ENCODE measurements around the gene HS6ST1.

The HS6ST1 gene, protein sequence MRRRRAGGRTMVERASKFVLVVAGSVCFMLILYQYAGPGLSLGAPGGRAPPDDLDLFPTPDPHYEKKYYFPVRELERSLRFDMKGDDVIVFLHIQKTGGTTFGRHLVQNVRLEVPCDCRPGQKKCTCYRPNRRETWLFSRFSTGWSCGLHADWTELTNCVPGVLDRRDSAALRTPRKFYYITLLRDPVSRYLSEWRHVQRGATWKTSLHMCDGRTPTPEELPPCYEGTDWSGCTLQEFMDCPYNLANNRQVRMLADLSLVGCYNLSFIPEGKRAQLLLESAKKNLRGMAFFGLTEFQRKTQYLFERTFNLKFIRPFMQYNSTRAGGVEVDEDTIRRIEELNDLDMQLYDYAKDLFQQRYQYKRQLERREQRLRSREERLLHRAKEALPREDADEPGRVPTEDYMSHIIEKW

DNA sequence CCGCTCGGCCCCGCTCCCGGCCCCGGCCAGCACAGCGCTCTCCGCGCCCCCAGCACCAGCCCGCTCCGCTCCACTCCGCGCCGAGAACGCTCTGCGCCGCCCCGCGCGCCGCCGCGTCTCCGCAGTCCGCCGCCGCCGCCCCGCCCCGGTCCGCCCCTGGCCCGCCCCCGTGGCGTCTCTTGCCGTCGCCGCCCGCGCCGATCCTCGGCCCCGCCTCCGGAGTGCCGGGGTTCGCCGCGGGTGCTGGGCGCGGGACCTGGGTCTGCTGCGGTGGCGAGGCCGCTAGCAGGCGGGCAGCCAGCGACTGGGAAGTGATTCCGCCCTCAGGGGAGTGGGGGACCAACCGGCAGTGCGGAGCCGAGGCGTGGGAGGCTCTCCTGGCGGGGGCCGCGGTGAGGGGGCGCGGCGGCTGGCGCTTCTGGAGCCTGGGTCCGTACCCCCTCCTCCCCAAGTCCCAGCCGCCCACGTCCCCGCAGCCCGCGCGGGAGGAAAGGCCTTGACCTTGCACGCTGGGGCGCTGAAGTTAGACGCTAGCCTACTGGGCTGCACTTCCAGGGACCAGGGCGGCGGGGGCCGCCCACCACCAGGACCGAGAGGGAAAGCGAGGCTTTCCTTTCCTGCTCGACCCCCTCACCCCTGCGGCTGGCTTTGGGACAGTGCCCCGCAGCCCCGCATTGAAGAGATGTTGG, at the start of gene HS6ST1:
HS6ST1 (minus strand) TSS at position 93 of the 689 bp plus-strand sequence. CDS start 305 bp downstream, outside the sequence.
- Mint-ChIP-seq H3K4me3 (peak within 1 kb of the TSS; percentile 84), H3K27me3 (no peaks in the 10 kb centered on the region), H3K36me3 (ENCODE audit: low read depth) (peaks cover 3% of the 10 kb centered on the region), H3K9me3 (no peaks in the 10 kb centered on the region), H3K27ac (no peak within 1 kb of the TSS), H3K4me1 (peaks cover 33% of the 10 kb centered on the region)
- DNase-seq (peak; percentile 93), ATAC-seq (peak; percentile 74)

DNA sequence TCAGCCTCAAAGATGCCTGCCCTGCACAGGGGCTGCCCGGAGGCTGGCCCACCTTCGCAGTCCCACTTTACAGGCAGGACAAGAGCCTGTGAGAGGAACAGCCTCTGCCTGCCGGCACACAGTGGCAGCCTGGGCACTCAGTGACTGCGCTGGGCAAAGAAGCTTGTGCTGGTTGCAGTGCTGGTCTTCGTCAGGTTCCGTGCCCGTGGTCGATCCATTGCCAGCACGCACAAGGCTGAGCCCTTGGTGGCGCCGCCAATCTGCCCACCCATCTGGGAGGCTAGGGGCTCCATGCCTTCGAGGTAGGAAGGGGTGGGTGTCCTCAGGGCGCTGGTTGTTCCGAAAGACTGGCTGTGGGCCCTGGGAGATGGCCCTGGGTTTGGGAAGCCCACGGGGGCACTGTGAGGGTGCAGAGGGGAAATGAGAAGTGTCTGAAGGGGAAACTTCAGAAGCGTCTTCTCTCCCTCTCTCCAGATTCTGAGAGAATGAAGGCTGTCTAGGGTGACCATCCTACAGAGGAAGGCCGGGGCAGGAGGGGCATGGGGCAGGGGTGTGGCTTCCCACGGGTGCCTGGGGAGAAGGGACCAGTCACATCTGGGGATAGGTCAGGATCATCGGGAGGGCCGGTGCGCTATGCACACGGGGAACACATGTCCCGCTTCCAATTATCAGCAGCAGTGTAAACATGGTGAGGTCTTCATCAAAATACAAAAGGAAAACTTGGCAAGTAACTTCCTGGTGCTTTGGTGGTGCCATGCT, 49.1 kb upstream of the HS6ST1 start:
- Mint-ChIP-seq H3K27ac (no peak overlapping the region), H3K36me3 (ENCODE audit: low read depth) (no peaks in the 10 kb centered on the region), H3K4me3 (no peak overlapping the region), H3K27me3 (peaks cover 2% of the 10 kb centered on the region), H3K4me1 (peaks cover 6% of the 10 kb centered on the region), H3K9me3 (no peaks in the 10 kb centered on the region)
- ATAC-seq (no peak), DNase-seq (no peak)

DNA sequence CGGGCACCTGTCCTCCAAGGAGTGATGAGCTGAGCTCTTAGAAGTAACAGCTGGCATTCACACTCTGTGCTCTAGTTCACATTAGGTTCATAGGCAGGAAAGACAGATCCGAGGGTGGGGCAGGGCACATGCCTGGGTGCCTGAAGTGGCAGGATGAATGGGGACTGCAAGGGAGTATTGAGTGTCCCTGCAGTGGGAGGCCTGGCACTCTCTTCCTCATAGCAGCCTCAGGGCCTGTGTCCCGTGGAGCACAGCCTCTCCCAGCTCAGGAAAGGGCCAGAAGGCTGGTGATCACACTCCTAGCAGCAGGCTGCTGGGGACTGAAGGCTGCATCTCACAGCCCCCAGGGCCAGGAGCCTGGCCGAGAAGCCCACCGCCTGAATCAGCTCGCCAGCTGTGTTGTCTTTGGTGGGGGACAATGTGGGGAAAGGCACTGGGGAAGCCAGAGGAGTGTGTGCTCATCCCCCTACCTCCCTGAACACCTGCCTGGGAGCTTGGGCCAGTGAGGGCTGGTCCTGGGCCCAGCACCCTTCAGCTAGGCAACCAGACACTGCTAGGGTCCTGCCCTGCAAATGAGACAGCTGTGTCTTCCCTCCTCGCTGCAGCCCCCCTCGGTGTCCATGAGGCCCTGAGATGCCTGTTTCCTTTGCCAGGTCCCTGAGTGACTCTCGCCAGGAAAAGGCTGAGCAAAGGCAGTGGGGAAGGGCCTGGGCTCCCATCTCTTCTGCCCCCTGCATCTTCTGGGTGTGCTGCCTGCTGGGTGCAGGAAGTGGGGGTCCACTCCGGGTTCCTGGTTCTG, 48.2 kb upstream of the HS6ST1 start:
- Mint-ChIP-seq H3K4me3 (no peak overlapping the region), H3K9me3 (no peaks in the 10 kb centered on the region), H3K27me3 (no peaks in the 10 kb centered on the region), H3K27ac (no peak overlapping the region), H3K36me3 (ENCODE audit: low read depth) (no peaks in the 10 kb centered on the region), H3K4me1 (no peaks in the 10 kb centered on the region)
- no peak for DNase-seq
- ATAC-seq, result no peak

DNA sequence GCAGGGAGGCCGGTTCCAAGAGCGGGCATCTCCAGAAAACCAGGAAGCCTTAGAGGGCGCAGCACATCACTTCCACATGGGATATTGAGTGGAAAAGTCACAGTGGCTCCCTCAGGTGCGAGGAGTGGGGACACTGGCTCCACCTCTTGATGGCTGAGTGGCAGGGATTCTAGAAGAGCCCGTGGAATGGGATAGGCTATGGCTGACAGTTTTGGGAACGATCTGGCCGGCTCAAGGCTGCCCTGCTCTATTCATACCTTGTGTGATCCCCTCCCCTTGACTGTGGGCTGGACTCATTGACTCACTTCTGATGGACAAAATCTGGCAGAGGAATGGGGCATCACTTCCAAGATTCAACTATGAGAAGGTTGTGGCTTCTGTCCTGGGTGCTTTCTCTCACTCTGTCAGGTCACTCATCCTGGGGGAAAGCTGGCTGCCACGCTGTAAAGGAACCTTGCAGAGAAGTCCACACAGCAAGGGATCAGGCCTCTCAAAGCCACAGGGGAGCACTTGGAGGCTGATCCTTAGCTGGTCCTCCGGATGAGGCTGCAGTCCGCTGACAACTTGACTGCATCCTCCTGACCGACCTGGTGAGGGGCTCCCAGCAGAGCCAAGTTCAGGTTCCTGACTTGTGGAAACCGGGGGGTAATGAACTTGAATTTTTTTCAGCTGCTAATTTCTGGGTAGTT, 46.7 kb upstream of the HS6ST1 start:
- H3K9me3 Mint-ChIP-seq, result no peaks in the 10 kb centered on the region
- no peaks in the 10 kb centered on the region for H3K27me3 Mint-ChIP-seq

DNA sequence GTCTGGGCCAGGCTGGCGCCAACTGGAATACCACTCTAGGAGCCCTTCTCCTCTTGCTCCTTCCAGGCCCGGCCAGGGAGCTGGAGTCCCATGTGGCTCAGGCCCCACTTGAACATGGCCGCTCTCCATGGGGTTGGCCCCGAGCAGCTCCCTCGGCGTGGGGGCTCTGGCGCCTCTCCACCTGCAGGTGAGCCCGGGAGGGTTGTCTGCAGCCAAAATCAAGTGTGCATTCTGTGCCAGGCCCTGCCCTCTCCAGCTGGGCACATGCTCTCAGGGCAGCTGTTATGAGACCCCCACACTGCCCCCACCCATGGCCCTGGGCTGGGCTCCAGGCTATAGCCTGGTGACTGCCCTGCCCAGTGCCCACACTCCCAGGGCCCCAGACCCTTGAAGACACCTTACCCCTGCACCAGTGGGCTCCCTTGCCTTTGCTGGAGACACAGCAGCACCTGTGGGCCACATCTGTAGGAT, 45.8 kb upstream of the HS6ST1 start:
- Mint-ChIP-seq H3K4me1 (no peaks in the 10 kb centered on the region), H3K4me3 (no peak overlapping the region), H3K27me3 (no peaks in the 10 kb centered on the region), H3K36me3 (ENCODE audit: low read depth) (no peaks in the 10 kb centered on the region), H3K27ac (no peak overlapping the region), H3K9me3 (no peaks in the 10 kb centered on the region)
- no peak for DNase-seq
- ATAC-seq, result no peak

More for the DNA sequence above, 46.7 kb upstream of the HS6ST1 start:
- no peak overlapping the region for H3K4me3 Mint-ChIP-seq
- DNase-seq (no peak), ATAC-seq (no peak)
- H3K4me1 Mint-ChIP-seq, result no peaks in the 10 kb centered on the region
- no peaks in the 10 kb centered on the region for H3K36me3 Mint-ChIP-seq (ENCODE audit: low read depth)
- no peak overlapping the region for H3K27ac Mint-ChIP-seq

DNA sequence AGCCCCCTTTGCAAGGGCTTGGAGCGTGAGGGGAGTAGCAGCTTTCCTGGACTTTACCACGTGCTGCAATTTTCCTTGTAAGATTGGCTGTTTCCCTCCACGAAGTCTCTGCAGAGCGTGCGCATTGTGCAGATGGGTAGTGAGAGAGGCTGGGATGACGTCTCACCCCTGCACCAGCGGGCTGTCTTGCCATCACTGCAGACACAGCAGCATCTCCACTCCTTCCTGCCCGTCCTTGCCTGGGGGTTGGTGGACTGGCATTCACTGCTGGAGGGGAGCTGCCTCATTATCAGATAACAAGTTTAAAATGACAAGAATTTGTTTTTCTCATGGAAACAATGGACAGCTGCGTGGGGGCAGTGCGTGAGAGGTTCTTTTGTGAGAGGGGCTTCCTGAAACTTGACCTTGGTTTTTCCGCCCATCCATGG, 45.3 kb upstream of the HS6ST1 start:
- Mint-ChIP-seq H3K9me3 (no peaks in the 10 kb centered on the region), H3K4me3 (no peak overlapping the region), H3K4me1 (no peaks in the 10 kb centered on the region), H3K27ac (no peak overlapping the region), H3K27me3 (no peaks in the 10 kb centered on the region), H3K36me3 (ENCODE audit: low read depth) (no peaks in the 10 kb centered on the region)
- DNase-seq, result no peak
- no peak for ATAC-seq

DNA sequence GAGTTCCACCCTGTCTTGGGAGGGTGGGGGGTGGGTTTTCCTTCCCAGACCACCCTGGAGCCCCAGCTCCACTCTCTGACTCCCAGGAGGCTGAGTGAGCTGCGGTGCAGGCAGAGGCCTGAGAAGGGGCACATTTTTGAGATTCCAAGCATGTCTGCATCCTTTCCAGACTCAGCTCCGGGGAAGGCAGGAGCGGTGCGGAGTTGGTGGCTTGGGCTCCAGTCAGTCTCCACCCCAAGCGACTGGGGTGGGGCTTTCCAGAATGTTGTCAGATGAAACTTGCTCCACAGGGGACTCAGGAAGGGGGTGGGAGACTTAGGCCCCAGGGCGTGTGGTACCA, 44.2 kb upstream of the HS6ST1 start:
- Mint-ChIP-seq H3K36me3 (ENCODE audit: low read depth) (no peaks in the 10 kb centered on the region), H3K4me3 (no peak overlapping the region), H3K9me3 (no peaks in the 10 kb centered on the region), H3K27me3 (no peaks in the 10 kb centered on the region), H3K4me1 (no peaks in the 10 kb centered on the region), H3K27ac (no peak overlapping the region)
- ATAC-seq, result no peak
- DNase-seq, result no peak

DNA sequence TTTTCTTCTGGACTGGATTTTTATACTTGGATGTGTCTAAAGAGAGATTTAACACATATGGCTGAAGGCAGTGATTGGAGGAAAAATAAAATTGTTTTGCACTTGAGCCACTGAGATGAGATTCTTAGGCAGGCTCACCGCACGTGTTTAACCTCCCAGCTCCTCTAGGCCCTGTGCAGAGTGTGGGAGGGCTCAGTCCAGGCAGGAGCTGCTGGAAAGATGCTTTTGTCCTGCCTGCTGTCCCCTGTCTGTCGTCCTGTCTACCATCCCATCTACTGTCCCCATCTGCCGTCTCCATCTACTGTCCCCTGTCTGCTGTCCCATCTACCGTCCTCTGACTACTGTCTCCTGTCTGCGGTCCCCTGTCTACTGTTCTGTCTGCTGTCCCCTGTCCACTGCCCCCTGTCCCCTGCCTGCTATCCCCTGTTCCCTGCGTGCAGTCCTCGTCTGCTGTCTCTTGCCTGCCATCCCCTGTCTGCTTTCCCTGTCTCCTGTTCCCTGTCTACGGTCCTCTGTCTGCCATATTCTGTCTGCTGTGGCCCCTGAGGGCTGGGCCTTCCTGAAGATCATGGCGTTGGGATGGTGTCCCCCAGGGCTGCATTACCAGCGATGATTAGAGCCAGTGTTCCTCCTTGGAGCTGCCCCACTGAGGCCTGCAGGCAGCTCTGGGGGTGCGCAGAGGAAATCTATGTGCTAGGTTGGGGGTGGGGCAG, 43.7 kb upstream of the HS6ST1 start:
- Mint-ChIP-seq H3K4me1 (no peaks in the 10 kb centered on the region), H3K4me3 (no peak overlapping the region), H3K36me3 (ENCODE audit: low read depth) (no peaks in the 10 kb centered on the region), H3K9me3 (no peaks in the 10 kb centered on the region), H3K27me3 (no peaks in the 10 kb centered on the region), H3K27ac (no peak overlapping the region)
- ATAC-seq, result no peak
- no peak for DNase-seq

DNA sequence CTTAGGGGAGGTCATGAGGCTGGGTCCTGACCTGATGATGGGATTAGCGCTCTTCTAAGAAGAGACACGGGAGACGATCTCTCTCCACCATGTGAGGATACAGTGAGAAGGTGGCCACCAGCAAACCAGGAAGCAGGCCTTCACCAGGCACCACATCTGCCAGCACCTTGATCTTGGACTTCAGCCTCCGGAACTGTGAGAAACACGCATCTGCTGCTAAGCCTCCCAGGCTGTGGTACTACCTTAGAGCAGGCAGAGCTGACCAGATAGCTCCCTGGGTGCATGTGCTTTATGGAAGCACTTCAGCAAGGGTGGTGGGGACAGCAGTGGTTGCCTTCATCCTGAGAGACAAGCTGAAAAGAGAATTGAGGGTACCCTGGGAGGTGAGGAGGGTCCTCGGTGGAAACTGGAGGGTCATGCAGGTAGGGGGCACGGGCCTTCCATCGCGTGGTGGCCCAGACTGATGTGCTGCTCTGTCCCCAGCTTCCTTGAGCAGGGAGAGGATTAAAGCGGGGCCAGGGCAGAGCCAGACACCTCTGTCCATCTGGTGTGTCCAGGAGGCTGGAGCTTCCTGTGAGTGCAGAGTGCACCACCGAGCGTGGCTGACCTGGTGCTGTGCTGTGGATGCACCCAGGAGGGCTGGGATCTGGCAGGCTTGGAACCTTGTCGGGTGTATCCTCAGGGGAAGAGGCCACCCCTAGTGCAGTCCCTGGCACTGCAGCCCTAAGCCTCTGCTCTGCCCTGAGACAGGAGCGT, 42.9 kb upstream of the HS6ST1 start:
- no peak for DNase-seq
- H3K36me3 Mint-ChIP-seq (ENCODE audit: low read depth), result no peaks in the 10 kb centered on the region
- no peak overlapping the region for H3K4me3 Mint-ChIP-seq
- no peak overlapping the region for H3K27ac Mint-ChIP-seq
- H3K4me1 Mint-ChIP-seq, result no peaks in the 10 kb centered on the region
- ATAC-seq, result no peak
- H3K27me3 Mint-ChIP-seq, result no peaks in the 10 kb centered on the region
- no peaks in the 10 kb centered on the region for H3K9me3 Mint-ChIP-seq

DNA sequence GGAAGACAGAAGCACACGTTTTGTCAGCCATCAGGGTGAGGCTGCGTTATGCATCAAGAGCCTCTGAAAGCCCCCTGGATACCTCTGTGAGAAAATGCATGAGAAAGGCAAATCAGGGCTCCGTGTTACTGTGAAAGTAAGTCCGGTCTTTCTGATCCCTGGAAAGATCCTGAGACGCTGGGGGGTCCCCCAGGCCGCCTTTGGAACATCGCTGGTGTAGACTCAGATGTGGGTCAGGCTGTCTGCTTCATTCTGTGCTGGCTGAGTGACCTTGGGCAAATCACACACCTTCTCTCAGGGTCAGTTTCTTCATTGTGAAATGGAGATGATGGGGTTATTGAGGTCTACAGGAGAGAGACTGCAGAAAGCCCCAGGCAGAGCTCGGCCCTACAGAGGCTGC, 42.0 kb upstream of the HS6ST1 start:
- Mint-ChIP-seq H3K4me3 (no peak overlapping the region), H3K27ac (no peak overlapping the region), H3K4me1 (no peaks in the 10 kb centered on the region), H3K9me3 (no peaks in the 10 kb centered on the region), H3K27me3 (no peaks in the 10 kb centered on the region), H3K36me3 (ENCODE audit: low read depth) (no peaks in the 10 kb centered on the region)
- no peak for DNase-seq
- no peak for ATAC-seq

DNA sequence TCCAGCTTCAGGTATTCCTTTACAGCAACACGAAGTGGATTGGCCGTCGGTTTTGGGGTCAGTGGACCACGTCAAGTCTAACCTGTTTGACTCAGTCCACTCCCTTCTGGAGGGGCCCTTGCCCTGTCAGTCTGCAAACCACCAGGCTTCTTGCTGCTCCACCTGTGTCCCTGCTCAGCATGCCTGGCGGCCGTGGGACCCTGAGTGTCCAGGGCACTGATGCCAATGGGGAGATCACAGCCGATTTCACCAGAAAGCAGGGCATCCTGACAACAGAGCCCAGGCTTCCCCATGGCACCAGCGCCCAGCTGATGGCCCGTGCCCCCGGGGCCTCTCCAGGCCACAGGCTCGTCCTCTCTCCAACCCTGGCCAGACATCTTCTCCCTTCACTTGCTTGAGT, 41.2 kb upstream of the HS6ST1 start:
- Mint-ChIP-seq H3K4me3 (no peak overlapping the region), H3K9me3 (no peaks in the 10 kb centered on the region), H3K36me3 (ENCODE audit: low read depth) (no peaks in the 10 kb centered on the region), H3K27ac (no peak overlapping the region), H3K27me3 (no peaks in the 10 kb centered on the region), H3K4me1 (no peaks in the 10 kb centered on the region)
- no peak for DNase-seq
- ATAC-seq, result no peak

DNA sequence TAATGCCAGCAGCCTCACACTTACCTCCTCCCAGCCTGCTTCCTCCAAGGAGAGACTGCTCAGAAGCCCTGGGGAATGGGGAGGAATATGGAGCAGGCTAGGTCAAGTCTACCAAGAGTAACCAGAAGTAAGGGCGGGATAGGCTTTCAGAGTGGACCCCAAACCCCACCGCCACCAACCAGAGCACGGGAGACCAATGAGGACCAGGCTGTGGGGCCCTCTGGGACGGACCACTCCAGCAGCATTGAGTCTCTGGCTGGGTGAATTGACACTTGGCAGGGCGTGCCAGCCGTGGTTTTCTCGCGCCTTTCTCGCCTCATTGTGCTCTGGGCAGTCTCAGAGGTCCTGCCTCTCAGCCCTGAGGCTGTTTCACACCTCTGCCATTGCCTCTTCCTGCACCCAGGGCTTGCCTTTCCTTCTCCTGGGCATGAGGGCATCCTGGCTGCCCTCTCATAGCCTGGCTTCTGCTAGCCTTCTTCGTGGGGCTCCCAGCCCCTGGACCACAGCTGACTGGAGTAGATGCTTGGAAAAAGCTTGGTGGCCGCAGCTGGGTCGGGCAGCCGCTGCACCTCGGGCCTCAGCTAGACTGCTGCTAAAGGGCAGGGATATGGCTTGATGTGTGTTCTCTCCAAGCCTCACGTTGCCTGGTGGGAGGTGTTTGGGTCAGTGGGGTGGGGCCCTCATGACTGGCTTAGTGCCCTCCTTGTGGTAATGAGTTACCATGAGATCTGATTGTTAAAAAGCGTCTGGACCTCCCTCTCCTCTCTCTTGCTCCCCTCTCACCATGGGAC, 40.5 kb upstream of the HS6ST1 start:
- H3K9me3 Mint-ChIP-seq, result no peaks in the 10 kb centered on the region
- no peaks in the 10 kb centered on the region for H3K27me3 Mint-ChIP-seq
- DNase-seq, result no peak
- no peaks in the 10 kb centered on the region for H3K4me1 Mint-ChIP-seq
- no peak overlapping the region for H3K27ac Mint-ChIP-seq
- H3K36me3 Mint-ChIP-seq (ENCODE audit: low read depth), result no peaks in the 10 kb centered on the region
- no peak for ATAC-seq
- no peak overlapping the region for H3K4me3 Mint-ChIP-seq
